ENCODE results near the gene KDF1. TPM values are rescaled to one million over a fixed set of nuclear protein-coding genes. Genes with fewer than 3 reads are reported as not detected.

KDF1 gene
- total RNA-seq, 1 donor from 2014 or later, result 20.8 TPM

DNA sequence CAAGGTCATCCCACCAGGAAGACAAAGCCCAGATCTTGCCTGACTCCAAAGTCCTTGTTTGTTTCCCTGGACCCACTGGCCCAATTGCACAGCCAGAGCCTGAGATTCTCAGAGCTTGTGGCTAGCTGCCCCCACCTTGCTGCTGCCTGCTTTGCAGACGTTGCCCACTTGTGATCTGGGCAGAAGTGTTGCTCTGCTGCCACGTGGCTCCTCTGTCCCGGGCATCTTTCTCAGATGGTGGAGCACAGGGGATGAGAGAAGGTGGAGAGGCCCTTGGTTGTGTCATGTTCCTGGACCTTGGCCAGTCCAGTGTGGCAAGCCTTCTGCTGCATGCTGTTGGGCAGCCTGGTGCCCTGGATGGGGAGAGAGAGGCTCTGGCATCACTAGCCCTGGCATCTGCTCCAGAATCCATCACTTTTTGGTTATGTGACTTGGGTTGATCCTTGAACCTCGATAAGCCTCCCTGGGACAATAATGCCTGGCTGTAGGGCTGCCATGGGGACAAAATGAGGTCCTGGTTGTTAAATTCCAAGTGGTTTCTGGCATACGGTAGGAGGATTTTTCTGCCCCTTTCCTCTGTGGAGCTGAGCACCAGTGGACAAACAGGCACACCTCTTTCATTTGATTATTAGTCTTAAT lies 44.9 kb downstream of the KDF1 start:
- peak; percentile 57 for DNase-seq (ENCODE audit: low spot score)

DNA sequence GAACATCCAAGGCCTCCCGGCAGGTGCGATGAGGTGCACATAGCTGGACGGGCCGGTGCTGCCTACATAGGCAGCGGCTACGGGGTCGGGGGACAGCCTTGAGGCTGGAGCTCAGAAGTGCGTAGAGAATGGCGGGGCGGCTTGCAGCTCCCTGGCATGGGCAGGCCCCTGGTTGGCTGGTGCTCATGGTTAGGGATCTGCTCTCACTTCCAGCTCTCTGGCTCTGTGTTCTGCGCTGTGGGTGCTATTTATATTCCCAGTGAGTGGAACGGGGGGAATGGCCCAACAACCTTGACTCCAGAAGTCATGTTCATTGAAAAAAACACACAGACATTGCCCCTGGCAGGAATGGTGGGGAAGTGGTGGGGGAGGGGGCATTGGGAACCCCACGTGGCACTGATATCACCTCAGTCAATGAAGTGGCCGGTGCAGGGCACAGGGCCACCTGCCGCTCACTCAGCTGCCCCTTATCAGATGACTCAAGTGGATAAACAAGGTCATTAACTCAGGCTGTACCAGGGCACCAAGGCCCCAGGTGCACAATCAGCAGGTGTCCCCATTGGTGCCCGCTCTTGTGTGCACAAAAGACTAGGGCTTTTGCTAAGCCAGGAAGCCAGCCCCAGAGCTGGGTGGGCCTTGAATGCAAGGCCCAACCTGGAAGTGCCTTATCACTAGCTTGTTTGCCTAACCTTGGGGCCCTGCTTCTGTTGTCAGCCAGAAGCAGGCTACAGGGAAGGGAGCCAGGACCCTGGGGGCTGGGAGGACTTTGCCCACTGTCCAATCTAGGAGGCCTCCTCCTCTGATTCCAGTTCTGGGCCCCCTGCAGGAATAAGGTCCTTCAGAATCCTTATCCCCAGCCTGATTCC lies 46.3 kb downstream of the KDF1 start, which contains the start of gene NR0B2:
Gene NR0B2 (minus strand): TSS at position 222 of the 866 bp plus-strand sequence. CDS start 35 bp downstream, at position 187.
- DNase-seq (ENCODE audit: low spot score), result peak; percentile 94

DNA sequence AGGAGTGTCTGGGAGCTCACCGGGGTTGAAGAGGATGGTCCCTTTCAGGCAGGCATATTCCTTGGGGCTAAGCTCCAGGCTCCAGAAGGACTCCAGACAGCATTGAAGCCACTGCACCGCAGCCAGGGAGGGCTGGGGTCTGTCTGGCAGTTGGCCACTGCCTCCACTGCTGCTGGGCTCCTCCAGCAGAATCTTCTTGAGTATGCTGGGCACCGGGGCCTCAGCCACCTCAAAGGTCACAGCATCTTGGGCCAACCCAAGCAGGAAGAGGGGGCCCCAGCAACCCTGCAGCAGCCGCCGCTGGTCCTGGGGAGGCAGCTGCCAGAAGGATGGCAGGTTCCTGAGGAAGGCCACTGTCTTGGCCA lies 46.9 kb downstream of the KDF1 start:
- DNase-seq (ENCODE audit: low spot score), result no peak

GRCh38 chr1:26912147-26912490 lies 48.1 kb downstream of the KDF1 start:
- no peak for DNase-seq (ENCODE audit: low spot score)

DNA sequence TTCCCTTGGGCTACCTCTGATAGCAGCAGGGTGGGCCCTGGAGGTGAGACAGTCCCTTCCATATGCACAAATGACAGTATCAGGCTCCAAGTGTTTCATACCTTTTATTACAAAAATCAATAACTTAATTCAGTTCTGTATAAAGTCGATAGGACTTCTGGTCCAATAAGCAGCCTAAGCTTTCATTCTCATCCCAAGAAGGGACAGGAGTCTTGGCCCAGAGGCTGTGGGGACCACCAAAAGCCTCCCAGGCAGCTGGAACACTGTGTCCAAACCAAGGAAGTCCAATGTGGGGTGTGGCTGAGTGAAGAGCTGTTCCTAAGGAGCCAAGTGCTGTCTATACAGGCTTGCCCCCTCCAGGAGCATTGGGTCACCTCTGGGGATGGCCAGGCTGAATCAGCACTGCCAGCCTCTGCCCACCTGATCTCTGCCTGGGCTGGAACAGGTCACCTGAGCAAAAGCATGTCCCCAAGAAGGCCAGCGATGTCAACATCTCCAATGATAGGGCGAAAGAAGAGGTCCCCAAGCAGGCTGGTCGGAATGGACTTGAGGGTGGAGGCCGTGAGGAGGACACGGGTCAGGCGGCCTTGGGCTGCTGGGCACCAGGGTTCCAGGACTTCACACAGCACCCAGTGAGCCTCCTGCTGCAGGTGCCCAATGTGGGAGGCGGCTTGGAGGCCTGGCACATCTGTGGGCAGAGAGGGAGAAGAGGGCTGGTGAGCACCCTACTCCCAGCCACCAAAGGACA lies 48.7 kb downstream of the KDF1 start:
- no peak for DNase-seq (ENCODE audit: low spot score)

DNA sequence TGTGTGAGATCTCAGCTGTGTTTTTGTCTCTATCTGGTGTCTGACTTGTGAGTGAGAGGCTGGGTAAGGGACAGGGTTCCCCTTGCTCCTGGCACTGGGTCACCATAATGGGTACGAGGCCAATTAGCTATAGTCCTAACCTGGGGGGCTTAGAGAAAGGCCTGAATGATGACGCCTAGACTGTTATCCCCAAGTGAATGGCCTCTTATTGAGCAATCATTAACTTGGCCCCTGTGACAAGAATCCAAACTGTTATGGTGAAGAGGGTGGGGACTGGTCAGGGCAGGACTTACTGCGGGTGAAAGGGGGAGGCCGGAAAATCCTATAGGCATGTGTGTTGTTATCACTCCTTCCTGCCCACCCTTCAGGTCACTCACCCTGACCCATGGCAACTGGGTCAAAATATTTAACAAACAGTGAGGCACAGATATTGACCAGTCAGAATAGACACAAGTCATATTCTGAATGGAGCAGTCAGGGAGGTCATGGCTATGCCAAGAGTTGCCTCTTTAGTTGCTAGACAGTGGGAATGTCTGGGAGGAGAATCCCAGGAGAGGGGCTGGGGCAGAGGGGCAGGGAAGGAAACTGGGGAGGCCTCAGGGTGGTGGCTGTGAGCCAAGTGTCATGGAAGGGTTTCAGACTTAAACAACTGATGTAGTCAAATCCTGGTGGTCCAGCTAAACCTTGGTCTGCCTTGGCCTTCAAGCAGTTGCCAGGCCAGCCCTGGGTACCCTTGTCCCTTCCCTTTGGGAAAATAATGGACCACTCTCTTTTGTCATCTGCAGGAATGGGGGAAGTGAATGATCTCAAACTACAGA lies 49.7 kb downstream of the KDF1 start:
- DNase-seq (ENCODE audit: low spot score), result peak; percentile 51

DNA sequence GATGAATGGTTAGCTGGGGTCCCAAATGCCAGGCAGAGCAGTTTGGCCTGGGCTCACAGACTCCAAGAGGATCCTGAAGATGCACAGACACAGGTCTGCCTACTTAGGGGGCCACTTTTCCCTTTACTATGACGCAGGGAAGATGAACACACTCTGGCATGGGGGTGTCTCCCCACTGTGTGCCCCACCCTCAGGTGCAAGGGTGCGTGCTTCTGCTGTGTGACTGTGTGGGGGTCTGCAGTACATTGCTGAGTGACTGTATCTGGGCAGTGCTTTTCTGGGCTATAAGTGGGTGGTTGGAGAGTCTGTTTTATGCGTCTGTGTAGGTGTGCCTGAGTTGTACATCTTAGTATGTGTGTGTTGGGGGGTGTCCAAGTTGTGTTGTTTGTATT lies 50.3 kb downstream of the KDF1 start:
- DNase-seq (ENCODE audit: low spot score), result no peak

DNA sequence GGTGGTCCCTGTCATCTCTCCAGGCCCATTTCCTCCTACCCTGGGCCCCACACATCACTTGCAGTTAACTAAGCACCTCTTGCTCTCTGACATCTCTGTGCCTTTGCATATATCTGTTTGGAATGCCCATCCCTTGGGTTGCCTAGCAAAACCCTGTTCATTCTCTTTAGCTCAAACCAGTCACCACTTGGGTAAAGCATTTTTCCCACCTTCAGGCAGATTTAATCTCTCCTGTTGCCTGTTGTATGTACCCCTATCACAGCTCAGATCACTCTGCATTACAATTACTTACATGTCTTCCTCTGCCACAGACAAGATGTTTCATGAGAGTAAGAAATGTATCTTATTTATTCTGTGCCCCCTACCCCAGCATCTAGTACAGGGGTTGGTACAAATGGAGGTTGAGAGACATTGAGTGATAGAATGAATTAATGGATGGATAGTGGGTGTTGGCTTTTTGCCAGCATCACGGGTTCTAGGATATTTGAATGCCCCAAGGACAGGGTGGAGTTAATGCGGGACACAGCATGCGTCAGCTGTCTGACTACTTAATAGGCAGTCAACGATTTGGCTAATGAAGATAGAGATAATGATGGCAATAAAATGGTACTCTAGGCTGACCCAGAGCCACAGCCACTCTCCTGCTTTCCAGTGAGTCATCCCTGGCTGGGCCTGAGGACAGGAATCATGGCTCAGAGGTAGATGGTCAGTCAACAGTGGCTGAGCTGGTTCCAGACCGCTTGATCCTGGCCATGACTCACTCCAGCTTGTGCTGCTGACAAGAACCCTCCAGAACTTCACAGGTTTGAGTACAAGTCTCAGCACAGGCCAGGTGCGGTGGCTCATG lies 53.0 kb downstream of the KDF1 start:
- DNase-seq (ENCODE audit: low spot score), result peak; percentile 56

- no peak for DNase-seq (ENCODE audit: low spot score)
Measured at GRCh38 chr1:26900815-26901511, 59.3 kb downstream of the KDF1 start.

- peak; percentile 94 for DNase-seq (ENCODE audit: low spot score)
Measured at GRCh38 chr1:26900001-26900814, 60.1 kb downstream of the KDF1 start, which contains the start of gene GPATCH3. GPATCH3 (minus strand) TSS chr1:26900467; CDS start chr1:26900442, 25 bp downstream.

Other genes with a start within 250 kb of the KDF1 start
- gene PIGV, start 172.5 kb downstream of the KDF1 start, total RNA-seq, result 19.3 TPM
- gene ZDHHC18, start 133.8 kb downstream of the KDF1 start, total RNA-seq, result 20.4 TPM
- 37.1 TPM for gene SFN, start 97.3 kb downstream of the KDF1 start, total RNA-seq
- 31.5 TPM for gene GPN2, start 70.2 kb downstream of the KDF1 start, total RNA-seq
- 13.7 TPM for gene GPATCH3, start 60.0 kb downstream of the KDF1 start, total RNA-seq
- 98.9 TPM for gene NR0B2, start 46.5 kb downstream of the KDF1 start, total RNA-seq
- 70.8 TPM for gene NUDC, start 38.7 kb downstream of the KDF1 start, total RNA-seq
- 296 TPM for gene TRNP1, start 33.2 kb upstream of the KDF1 start, total RNA-seq
- 9.3 TPM for gene TENT5B, start 52.4 kb upstream of the KDF1 start, total RNA-seq
- gene SLC9A1, start 194.7 kb upstream of the KDF1 start, total RNA-seq, result 170 TPM